Stimulated activated CD4-positive, alpha-beta T cell treated with anti-CD3 and anti-CD28 coated beads, Interleukin-4, amount 100 ng/mL, for 4 hours (primary cell): ENCODE results near the gene PPP1R12A.
A peak's percentile ranks its signal among the peaks of the same experiment; 100 is the strongest.

Experiments used
- DNase-seq, 2 experiments: peaks; one replicate each; pipeline ENCODE4 v3.0.0-alpha.2; 2020

Gene PPP1R12A

GRCh38 chr12:79934281-79935020 is 446 bp downstream of the PPP1R12A start:
- peak; percentile 42 to 46 for DNase-seq

- DNase-seq, result peak in 1 of 2 experiments; percentile 2
Observed at GRCh38 chr12:79933532-79934264, 1.2 kb downstream of the PPP1R12A start.

GRCh38 chr12:79933043-79933442 is 1.9 kb downstream of the PPP1R12A start:
- no peak for DNase-seq

- DNase-seq, result no peak
Observed at GRCh38 chr12:79932357-79932756, 2.5 kb downstream of the PPP1R12A start.

GRCh38 chr12:79929065-79929464 is 5.8 kb downstream of the PPP1R12A start:
- DNase-seq, result no peak

- DNase-seq, result peak in 1 of 2 experiments; percentile 42
Observed at GRCh38 chr12:79927772-79928474, 7.0 kb downstream of the PPP1R12A start.

GRCh38 chr12:79926951-79927350 is 7.9 kb downstream of the PPP1R12A start:
- no peak for DNase-seq

GRCh38 chr12:79925492-79925891 is 9.4 kb downstream of the PPP1R12A start:
- no peak for DNase-seq

- no peak for DNase-seq
Observed at GRCh38 chr12:79921786-79922185, 13.1 kb downstream of the PPP1R12A start.

GRCh38 chr12:79920421-79921238 is 14.3 kb downstream of the PPP1R12A start:
- DNase-seq, result no peak

GRCh38 chr12:79919762-79920161 is 15.1 kb downstream of the PPP1R12A start:
- DNase-seq, result no peak

- DNase-seq, result no peak
Observed at GRCh38 chr12:79916826-79917225, 18.1 kb downstream of the PPP1R12A start.

GRCh38 chr12:79911889-79912656 is 22.8 kb downstream of the PPP1R12A start:
- no peak for DNase-seq

- DNase-seq, result no peak
Observed at GRCh38 chr12:79908366-79908765, 26.5 kb downstream of the PPP1R12A start.

GRCh38 chr12:79901506-79901905 is 33.4 kb downstream of the PPP1R12A start:
- DNase-seq, result no peak

- no peak for DNase-seq
Observed at GRCh38 chr12:79900951-79901350, 33.9 kb downstream of the PPP1R12A start.

- DNase-seq, result no peak
Observed at GRCh38 chr12:79900199-79900598, 34.7 kb downstream of the PPP1R12A start.

GRCh38 chr12:79897617-79898016 is 37.3 kb downstream of the PPP1R12A start:
- no peak for DNase-seq

GRCh38 chr12:79895804-79896203 is 39.1 kb downstream of the PPP1R12A start:
- DNase-seq, result no peak

GRCh38 chr12:79895071-79895470 is 39.8 kb downstream of the PPP1R12A start:
- DNase-seq, result no peak

- no peak for DNase-seq
Observed at GRCh38 chr12:79891506-79892162, 43.3 kb downstream of the PPP1R12A start.
